AG09309 (cell line): ENCODE results near the gene USP47.

Source experiments
- DNase-seq: peaks from one replicate; pipeline ENCODE4 v3.0.0-alpha.2; 2010; ENCODE audit warnings: low read depth
- H3K4me3 ChIP-seq: 2 replicates; pipeline ENCODE4 v1.5.1; 2011; ENCODE audit warnings: mild to moderate bottlenecking, low read depth, low read length, moderate library complexity; ENCODE audit not compliant: control insufficient read depth
- TF ChIP-seq, protein P1 (sequence below): IDR thresholded peaks from 2 replicates; pipeline ENCODE4 v1.5.1; 2011; ENCODE audit warnings: mild to moderate bottlenecking, low read depth, low read length, inconsistent platforms; ENCODE audit not compliant: insufficient read depth, control insufficient read depth; ENCODE audit errors: missing control alignments

USP47 gene

DNA sequence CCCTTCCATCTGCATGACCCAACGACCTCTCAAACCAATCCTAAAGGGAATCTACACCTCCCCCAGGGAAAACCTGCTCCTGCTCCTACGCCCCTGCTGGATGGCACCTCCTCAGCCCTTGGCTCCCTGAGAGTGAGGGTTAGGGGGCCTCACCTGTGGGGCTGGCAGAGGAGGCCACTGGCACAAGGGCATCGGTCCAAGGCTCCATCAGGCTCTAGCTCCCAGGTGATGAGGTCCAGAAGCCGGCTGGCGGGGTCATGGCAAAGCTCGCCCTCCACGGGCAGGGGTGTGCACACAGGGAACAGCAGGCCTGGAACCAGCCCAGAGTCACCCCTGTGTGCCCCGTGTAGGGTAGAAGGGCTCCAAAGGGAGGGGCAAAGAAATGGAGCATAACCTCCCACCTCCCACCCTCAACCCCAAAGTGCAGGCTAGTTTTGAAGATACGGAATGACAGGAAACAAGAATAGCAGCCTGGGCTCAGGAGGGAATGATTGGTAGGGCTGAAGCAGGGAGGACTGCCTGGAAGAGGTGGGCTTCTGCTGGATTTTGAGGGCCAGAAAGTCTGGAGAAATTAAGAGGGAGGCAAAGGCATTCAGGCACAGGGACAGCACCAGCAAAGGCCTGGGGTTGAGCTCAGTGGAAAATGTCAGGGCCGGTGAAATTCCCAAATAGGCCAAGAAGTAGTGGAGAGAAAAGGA is 124.0 kb downstream of the USP47 start:
- DNase-seq: no peak
- H3K4me3 ChIP-seq: no peak overlapping the region
- TF ChIP-seq, protein P1, sequence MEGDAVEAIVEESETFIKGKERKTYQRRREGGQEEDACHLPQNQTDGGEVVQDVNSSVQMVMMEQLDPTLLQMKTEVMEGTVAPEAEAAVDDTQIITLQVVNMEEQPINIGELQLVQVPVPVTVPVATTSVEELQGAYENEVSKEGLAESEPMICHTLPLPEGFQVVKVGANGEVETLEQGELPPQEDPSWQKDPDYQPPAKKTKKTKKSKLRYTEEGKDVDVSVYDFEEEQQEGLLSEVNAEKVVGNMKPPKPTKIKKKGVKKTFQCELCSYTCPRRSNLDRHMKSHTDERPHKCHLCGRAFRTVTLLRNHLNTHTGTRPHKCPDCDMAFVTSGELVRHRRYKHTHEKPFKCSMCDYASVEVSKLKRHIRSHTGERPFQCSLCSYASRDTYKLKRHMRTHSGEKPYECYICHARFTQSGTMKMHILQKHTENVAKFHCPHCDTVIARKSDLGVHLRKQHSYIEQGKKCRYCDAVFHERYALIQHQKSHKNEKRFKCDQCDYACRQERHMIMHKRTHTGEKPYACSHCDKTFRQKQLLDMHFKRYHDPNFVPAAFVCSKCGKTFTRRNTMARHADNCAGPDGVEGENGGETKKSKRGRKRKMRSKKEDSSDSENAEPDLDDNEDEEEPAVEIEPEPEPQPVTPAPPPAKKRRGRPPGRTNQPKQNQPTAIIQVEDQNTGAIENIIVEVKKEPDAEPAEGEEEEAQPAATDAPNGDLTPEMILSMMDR: no peak

DNA sequence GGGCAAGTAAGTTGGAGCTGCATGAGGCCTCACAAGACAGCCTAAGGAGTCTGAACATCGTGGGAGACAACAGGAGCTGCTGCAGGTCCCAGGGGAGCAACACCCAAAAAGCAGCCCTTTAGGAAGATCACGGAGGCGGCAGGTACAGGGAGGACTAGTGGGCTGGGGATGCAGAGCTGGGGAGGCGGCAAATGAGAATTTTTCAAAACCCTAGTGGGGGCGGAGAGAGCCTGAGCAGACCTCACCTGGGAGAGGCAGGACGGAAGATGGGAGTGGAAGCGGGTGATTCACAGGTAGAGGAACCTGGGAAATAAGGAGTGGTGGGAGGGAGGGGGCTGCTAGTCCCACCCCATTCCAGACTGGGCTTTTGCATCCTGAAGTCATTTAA is 124.6 kb downstream of the USP47 start:
- no peak for DNase-seq
- TF ChIP-seq, protein P1: no peak
- H3K4me3 ChIP-seq: no peak overlapping the region

DNA sequence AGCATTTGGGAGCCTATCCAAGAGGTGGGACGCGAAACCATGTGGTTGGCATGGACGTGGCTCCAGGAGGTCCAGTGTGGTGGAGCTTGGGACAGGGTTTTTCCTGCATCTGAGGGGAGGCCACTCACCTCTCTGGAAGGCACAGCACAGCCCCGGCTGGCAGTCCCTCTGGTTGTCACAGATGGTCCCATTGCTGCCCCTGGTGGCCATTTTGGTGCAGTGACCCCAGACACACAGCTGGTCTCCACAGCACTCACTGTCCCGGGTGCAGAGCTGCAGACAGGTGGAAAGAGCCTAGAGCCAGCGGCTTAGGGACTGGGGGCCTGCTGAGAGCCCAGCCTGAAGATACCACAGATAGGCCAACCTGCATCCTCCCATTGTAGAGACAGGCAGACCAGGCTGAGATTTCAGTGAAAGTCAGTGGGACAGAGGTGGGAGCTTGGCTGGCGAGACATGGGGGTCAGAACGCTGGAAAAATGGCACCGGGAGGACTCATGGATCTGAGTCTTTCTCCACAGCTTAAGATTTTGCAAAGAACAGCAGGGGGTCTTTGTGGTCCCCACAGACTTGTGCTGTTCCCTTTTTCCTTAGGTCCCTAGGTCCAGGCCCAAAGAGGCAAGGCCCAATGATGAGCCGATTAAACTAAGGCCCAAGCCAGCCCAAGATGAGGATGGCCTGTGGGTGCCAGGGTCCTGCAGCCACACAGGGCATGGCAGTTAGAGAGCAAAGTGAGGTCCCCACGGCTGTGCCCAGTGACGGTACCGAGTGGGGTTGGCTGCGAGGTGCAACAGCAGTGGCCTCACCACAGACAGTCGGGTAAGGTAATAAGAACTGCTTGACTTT is 125.3 kb downstream of the USP47 start:
- no peak for DNase-seq
- TF ChIP-seq, protein P1: peak; percentile 72
- H3K4me3 ChIP-seq: no peak overlapping the region

DNA sequence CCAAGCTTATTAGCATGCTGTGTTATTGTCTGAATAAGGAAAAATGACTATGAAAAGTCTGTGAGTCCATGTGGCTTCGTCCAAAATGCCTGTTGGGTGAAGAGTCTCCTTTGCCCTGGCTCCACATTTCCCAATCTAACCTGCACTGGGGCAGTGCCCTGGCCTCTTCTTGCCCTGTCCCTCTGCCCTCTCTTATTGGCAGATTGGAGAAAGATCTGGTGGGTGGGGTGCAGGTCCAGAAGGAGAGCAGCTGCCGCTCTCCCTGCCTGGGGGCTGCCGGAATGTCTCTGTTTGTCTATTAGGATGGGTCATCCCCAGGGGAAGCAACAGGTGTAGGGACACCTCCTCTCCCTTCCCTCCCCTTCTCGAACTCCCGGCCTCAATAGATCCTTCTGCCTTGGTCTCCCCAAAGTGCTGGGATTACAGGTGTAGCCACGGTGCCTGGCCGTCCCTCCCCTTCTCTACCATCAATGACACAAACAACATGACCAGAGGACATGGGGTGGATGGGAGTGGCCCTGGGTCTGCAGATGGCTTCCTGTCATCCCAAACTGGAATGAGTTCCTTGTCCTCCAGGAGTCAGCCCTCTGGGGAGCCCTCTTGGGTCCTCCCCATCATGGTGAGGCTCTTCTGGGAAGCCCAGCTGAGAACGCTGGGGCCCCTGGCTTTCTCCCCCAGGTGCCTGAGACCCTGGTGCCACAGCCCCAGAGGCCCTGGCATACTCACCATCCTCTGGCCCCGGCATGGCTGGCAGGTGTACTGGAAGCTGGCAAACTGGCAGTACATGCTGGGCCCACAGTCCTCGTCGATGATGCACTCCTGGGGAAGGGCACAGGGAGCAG is 126.1 kb downstream of the USP47 start:
- DNase-seq: no peak
- TF ChIP-seq, protein P1: no peak

DNA sequence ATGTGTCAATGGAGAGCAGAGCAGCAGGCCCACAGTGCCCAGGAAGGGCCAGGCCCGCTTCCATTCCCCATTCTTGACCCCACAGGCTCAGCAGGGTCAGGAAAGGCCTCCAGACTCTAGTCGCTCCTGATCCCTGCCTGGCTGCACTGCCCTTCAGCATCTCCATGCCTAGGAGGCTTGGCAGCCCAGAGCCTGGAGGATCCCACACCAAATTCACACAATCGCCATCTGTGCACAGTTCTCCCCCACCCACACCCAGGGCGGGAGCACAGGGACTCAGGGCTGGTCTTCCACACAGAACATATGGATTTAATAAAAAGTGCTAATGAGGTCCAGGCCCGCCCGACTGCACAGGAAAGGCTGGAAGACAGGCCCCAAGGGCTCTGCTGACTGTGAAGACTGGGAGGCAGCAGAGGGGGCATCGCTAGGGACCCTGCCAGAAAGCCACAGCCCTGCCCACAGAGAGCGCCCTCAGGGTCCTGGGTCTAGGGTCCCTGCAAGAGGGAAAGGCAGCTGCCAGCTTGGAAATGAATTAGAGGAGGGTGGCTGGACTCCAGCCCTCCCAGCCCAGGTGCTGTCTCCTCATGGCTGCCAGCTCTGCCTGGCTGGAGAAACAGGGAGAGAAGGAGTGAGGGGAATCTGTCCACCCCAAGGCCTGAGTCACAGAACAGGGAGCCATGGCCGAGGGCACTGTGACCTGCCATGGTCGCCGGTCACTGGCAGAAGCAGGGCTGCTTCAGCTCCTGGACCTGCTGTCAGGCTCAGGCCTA is 126.9 kb downstream of the USP47 start:
- DNase-seq: no peak
- TF ChIP-seq, protein P1: no peak
- H3K4me3 ChIP-seq: no peak overlapping the region

More for the DNA sequence above, 126.1 kb downstream of the USP47 start:
- H3K4me3 ChIP-seq: no peak overlapping the region
